Kidney (tissue), 14 donors: ENCODE data around the gene DNAAF8. TPM values are rescaled to one million over a fixed set of nuclear protein-coding genes. Genes with fewer than 3 reads are reported as not detected.

ENCODE experiments used
- DNase-seq, 5 donors: peaks; one replicate each; pipeline ENCODE4 v3.0.0-alpha.2; 2013 to 2020
- FAIRE-seq: peaks from 2 replicates; lab custom pipeline; 2012; peaks lifted over from hg19 to GRCh38; lab: Jason Lieb, UNC
- H3K27ac ChIP-seq, 2 donors: one replicate each; pipeline ENCODE4 v1.7.0; 2013; ENCODE audit warnings: low read depth in 2 of 2, low read length in 2 of 2, inconsistent platforms in 1 of 2
- H3K27me3 ChIP-seq: one replicate; pipeline ENCODE4 v1.7.1; 2013; ENCODE audit warnings: low read length, inconsistent platforms; ENCODE audit not compliant: control insufficient read depth, insufficient read depth
- H3K36me3 ChIP-seq, 3 donors: one replicate each; pipeline versions ENCODE4 v1.7.0 to v1.7.1; 2013; ENCODE audit warnings: low read length in 3 of 3, control low read depth in 1 of 3, inconsistent platforms in 1 of 3; ENCODE audit not compliant: insufficient read depth in 3 of 3, control insufficient read depth in 2 of 3
- H3K4me1 ChIP-seq, 3 donors: one replicate each; pipeline versions ENCODE4 v1.7.0 to v1.7.1; 2013; ENCODE audit warnings: low read length in 3 of 3, inconsistent platforms in 1 of 3, low read depth in 1 of 3; ENCODE audit not compliant: control insufficient read depth in 2 of 3, insufficient read depth in 2 of 3
- H3K4me3 ChIP-seq, 3 donors: one replicate each; pipeline versions ENCODE4 v1.7.0 to v1.8.1; 2013; ENCODE audit warnings: low read length in 3 of 3, control low read depth in 1 of 3, inconsistent platforms in 1 of 3
- H3K9ac ChIP-seq, 3 donors: one replicate each; pipeline versions ENCODE4 v1.7.0 to v1.7.1; 2013; ENCODE audit warnings: low read length in 3 of 3, control low read depth in 1 of 3, inconsistent platforms in 1 of 3
- H3K9me3 ChIP-seq, 3 donors: one replicate each; pipeline versions ENCODE4 v1.7.0 to v1.7.1; 2013; ENCODE audit warnings: low read length in 3 of 3, control low read depth in 1 of 3, inconsistent platforms in 1 of 3; ENCODE audit not compliant: control insufficient read depth in 2 of 3, insufficient read depth in 1 of 3
- CTCF ChIP-seq: IDR thresholded peaks from 3 replicates; pipeline ENCODE4 v1.5.1; 2012; ENCODE audit warnings: mild to moderate bottlenecking, moderate library complexity, borderline replicate concordance; ENCODE audit not compliant: insufficient read depth; ENCODE audit errors: extremely low read depth
- intact Hi-C: fragments of 100-400 bp; cut with DNase I; formaldehyde crosslinking; loops from one replicate; pipeline ENCODE4 v1.11.1; 2022
- polyA plus RNA-seq: library from polyadenylated mRNA; stranded (reverse); fragments of 350-450 nt; fragmentation: Illumina TruSeq; extraction: RNeasy Lipid Tissue Mini Kit (QIAGEN cat#74804); gene quantifications from one replicate; pipeline ENCODE4 v1.2.3, GENCODE V29; 2014; ENCODE audit warnings: low read depth, low replicate concordance; ENCODE audit not compliant: insufficient read depth
- total RNA-seq: library from RNA; stranded (reverse); fragmentation: NEBNext Ultra II Directional; extraction: Animal tissue kit (Norgen Biotek cat#: 25700); gene quantifications from one replicate; pipeline ENCODE4 v1.2.1, GENCODE V29; 2021
- donor health status: control.
- donor health status: control.
- donor health status: control.
- donor health status: control.
- donor health status: control.
- donor health status: DM: yes; HTN: yes; CAD: no.
- donor health status: Normal renal cell carcinoma (clear cell type).

Gene DNAAF8
- total and polyA plus RNA-seq, 2 donors from 2014 or later = 1.8 to 4.0 TPM

GRCh38 chr16:4746215-4746614 lies 11.9 kb downstream of the DNAAF8 start:
- no peak for TF ChIP-seq CTCF
- no peaks in the 10 kb centered on the region for H3K9me3 ChIP-seq
- peaks cover 0 to 2% (median 0%) of the 10 kb centered on the region in 3 donors for H3K4me1 ChIP-seq
- no peak overlapping the region for H3K4me3 ChIP-seq
- peaks cover 0 to 5% (median 4%) of the 10 kb centered on the region in 3 donors for H3K36me3 ChIP-seq
- intact Hi-C loops = no loop called here
- no peak overlapping the region for H3K27ac ChIP-seq
- DNase-seq = no peak
- no peak overlapping the region for H3K9ac ChIP-seq
- FAIRE-seq = no peak
- H3K27me3 ChIP-seq = no peaks in the 10 kb centered on the region

- H3K4me3 ChIP-seq = no peak overlapping the region
- TF ChIP-seq CTCF = no peak
- intact Hi-C loops = no loop called here
- no peak overlapping the region for H3K9ac ChIP-seq
- H3K27ac ChIP-seq = no peak overlapping the region
- H3K4me1 ChIP-seq = peaks cover 0 to 2% (median 0%) of the 10 kb centered on the region in 3 donors
- FAIRE-seq (no peak), DNase-seq (peak in 3 of 5 donors; percentile 13 to 50 (median 46))
- H3K9me3 ChIP-seq = no peaks in the 10 kb centered on the region
- no peaks in the 10 kb centered on the region for H3K27me3 ChIP-seq
- H3K36me3 ChIP-seq = peaks cover 0 to 10% (median 7%) of the 10 kb centered on the region in 3 donors
These were observed 12.7 kb downstream of the DNAAF8 start for GRCh38 chr16:4746991-4747574.

GRCh38 chr16:4747906-4748681 lies 13.8 kb downstream of the DNAAF8 start:
- no peak for FAIRE-seq
- H3K9me3 ChIP-seq = no peaks in the 10 kb centered on the region
- H3K9ac ChIP-seq = no peak overlapping the region
- peaks cover 0 to 18% (median 8%) of the 10 kb centered on the region in 3 donors for H3K36me3 ChIP-seq
- no peak overlapping the region for H3K4me3 ChIP-seq
- intact Hi-C loops = no loop called here
- no peak for TF ChIP-seq CTCF
- peaks cover 0 to 1% (median 0%) of the 10 kb centered on the region in 3 donors for H3K4me1 ChIP-seq
- DNase-seq = no peak
- H3K27me3 ChIP-seq = no peaks in the 10 kb centered on the region
- no peak overlapping the region for H3K27ac ChIP-seq
